Right atrium auricular region (tissue), 2 donors: ENCODE results near the gene CKS1B. TPM values are rescaled to one million over a fixed set of nuclear protein-coding genes. Genes with fewer than 3 reads are reported as not detected.

Source experiments
- DNase-seq: peaks from one replicate; pipeline ENCODE4 v3.0.0-alpha.2; 2019; ENCODE audit warnings: low spot score
- H3K27ac ChIP-seq, 2 donors: fragments of 200-600 bp; sonication (generic); 1 replicate in 1 of 2; 2 replicates in 1 of 2; pipeline ENCODE4 v1.5.1; 2016 to 2019
- H3K27me3 ChIP-seq, 2 donors: fragments of 200-600 bp; sonication (generic); one replicate each; pipeline versions ENCODE4 v1.5.1 to v1.6.0; 2017 to 2019
- H3K36me3 ChIP-seq: fragments of 200-600 bp; sonication (generic); one replicate; pipeline ENCODE4 v1.5.1; 2016
- H3K4me1 ChIP-seq, 2 donors: fragments of 200-600 bp; sonication (generic); one replicate each; pipeline versions ENCODE4 v1.5.1 to v1.6.0; 2017 to 2019
- H3K4me3 ChIP-seq, 2 donors: fragments of 200-600 bp; sonication (generic); 1 replicate in 1 of 2; 2 replicates in 1 of 2; pipeline ENCODE4 v1.5.1; 2017 to 2019; ENCODE audit warnings: mild to moderate bottlenecking in 1 of 2, moderate library complexity in 1 of 2
- H3K9me3 ChIP-seq, 2 donors: fragments of 200-600 bp; sonication (generic); one replicate each; pipeline ENCODE4 v1.5.1; 2019
- CTCF ChIP-seq, 2 donors: fragments of 200-600 bp; sonication (generic); IDR thresholded peaks; one replicate each; pipeline ENCODE4 v1.5.1; 2019; ENCODE audit warnings: antibody characterized with exemption in 2 of 2
- total RNA-seq, 2 donors: library from RNA; depleted of rRNA; stranded (reverse); fragments of >200 nt; gene quantifications; one replicate each; pipeline ENCODE4 v1.1.0, GENCODE V29; 2016

Gene CKS1B
- total RNA-seq, 2 donors from 2014 or later = 20.0 to 23.8 TPM

- Histone ChIP-seq H3K4me1 (peaks cover 0 to 52% of the 10 kb centered on the region in 2 donors), H3K9me3 (no peaks in the 10 kb centered on the region), H3K36me3 (peaks cover 59% of the 10 kb centered on the region), H3K27ac (no peak overlapping the region), H3K27me3 (no peaks in the 10 kb centered on the region), H3K4me3 (no peak overlapping the region)
- no peak for DNase-seq
- no peak for TF ChIP-seq CTCF (IDR thresholded peaks at IDR 0.05)
These were observed 8.4 kb upstream of the CKS1B start for GRCh38 chr1:154966111-154966510.

- no peak for DNase-seq
- TF ChIP-seq CTCF (IDR thresholded peaks at IDR 0.05) = no peak
- H3K9me3 ChIP-seq = no peaks in the 10 kb centered on the region
- peak overlapping the region; percentile 36 to 99 for H3K27ac ChIP-seq
- H3K27me3 ChIP-seq = no peaks in the 10 kb centered on the region
- no peak overlapping the region for H3K4me3 ChIP-seq
- H3K4me1 ChIP-seq = peaks cover 0 to 60% of the 10 kb centered on the region in 2 donors
- H3K36me3 ChIP-seq = peaks cover 59% of the 10 kb centered on the region
These were observed 7.0 kb upstream of the CKS1B start for GRCh38 chr1:154967331-154967950.

GRCh38 chr1:154968731-154969130 lies 5.8 kb upstream of the CKS1B start:
- no peak for DNase-seq
- Histone ChIP-seq H3K4me3 (no peak overlapping the region), H3K27me3 (no peaks in the 10 kb centered on the region), H3K36me3 (peaks cover 48% of the 10 kb centered on the region), H3K27ac (peak overlapping the region; percentile 99), H3K9me3 (no peaks in the 10 kb centered on the region), H3K4me1 (peaks cover 0 to 63% of the 10 kb centered on the region in 2 donors)
- no peak for TF ChIP-seq CTCF (IDR thresholded peaks at IDR 0.05)

DNA sequence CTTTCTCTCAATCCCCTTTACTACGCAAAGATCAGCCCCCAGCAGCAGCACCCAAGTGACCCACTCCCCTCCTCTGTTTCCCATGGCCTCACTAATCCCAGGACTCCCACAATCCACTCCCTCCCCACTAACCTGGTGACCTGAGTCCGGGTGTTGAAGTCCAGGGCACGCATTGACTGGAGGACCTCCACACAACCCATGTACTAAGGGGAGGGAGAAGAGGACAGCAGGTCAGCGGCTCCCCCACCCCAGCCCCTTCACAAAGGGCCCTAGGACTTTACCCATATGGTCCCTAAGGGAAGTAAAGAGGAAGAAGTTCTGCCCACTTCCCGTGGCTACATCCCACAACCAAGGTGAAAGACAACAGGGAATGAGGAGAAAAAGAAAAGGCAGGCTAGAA lies 5.2 kb upstream of the CKS1B start:
- peaks cover 43% of the 10 kb centered on the region for H3K36me3 ChIP-seq
- no peaks in the 10 kb centered on the region for H3K9me3 ChIP-seq
- DNase-seq = no peak
- peak overlapping the region in 1 of 2 donors; percentile 48 for H3K4me3 ChIP-seq
- H3K4me1 ChIP-seq = peaks cover 0 to 63% of the 10 kb centered on the region in 2 donors
- H3K27ac ChIP-seq = peak overlapping the region; percentile 99
- H3K27me3 ChIP-seq = no peaks in the 10 kb centered on the region
- TF ChIP-seq CTCF (IDR thresholded peaks at IDR 0.05) = no peak

DNA sequence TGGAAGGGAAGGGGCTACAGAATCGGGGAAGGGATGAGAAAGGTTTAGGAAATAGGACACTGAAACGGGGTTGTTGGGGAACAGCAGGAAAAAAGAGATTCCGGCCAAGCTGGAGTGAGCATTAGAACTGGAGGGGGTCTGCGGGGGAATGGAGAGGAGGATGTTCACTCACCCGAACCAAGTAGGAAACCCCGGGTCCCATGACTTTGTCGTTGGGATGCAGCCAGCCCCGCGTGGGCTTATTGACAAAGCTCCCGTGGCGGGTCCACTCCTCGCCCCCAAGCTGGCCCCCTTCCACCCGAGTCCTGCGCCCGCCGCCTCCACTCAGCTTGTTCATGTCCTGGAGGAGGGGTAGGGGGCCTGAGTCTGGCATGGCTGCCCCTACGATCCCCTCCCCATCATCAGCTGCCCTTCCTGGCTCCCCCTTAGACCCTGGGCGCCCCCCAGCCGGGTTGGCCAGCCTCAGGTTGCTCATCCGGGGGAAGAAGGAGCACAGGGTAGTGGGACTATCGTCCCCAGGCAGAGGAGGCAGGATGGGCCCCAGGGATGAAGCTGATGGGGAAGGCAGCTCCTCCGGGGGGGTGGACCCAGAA lies 4.5 kb upstream of the CKS1B start:
- Histone ChIP-seq H3K27ac (peak overlapping the region; percentile 99), H3K36me3 (peaks cover 36% of the 10 kb centered on the region), H3K4me3 (peak overlapping the region; percentile 36 to 48), H3K27me3 (no peaks in the 10 kb centered on the region), H3K9me3 (no peaks in the 10 kb centered on the region), H3K4me1 (peaks cover 0 to 63% of the 10 kb centered on the region in 2 donors)
- no peak for DNase-seq
- TF ChIP-seq CTCF (IDR thresholded peaks at IDR 0.05) = no peak
